Activated CD8-positive, alpha-beta memory T cell treated with anti-CD3 and anti-CD28 coated beads, Interleukin-2, amount 50 U/mL, for 48 hours (primary cell): Measurements from ENCODE around the gene ZNF804A.

Source experiments
- DNase-seq: peaks from one replicate; pipeline ENCODE4 v3.0.0-alpha.2; 2020

ZNF804A gene

GRCh38 chr2:184611361-184612085 is 13.2 kb downstream of the ZNF804A start:
- DNase-seq: no peak

GRCh38 chr2:184620367-184620766 is 22.0 kb downstream of the ZNF804A start:
- no peak for DNase-seq

- DNase-seq: no peak
These were observed 26.0 kb downstream of the ZNF804A start for GRCh38 chr2:184624311-184624710.

- DNase-seq: no peak
These were observed 29.7 kb downstream of the ZNF804A start for GRCh38 chr2:184628051-184628450.

- DNase-seq: no peak
These were observed 35.4 kb downstream of the ZNF804A start for GRCh38 chr2:184633726-184634125.

GRCh38 chr2:184637781-184638180 is 39.5 kb downstream of the ZNF804A start:
- DNase-seq: no peak

GRCh38 chr2:184644685-184645084 is 46.4 kb downstream of the ZNF804A start:
- no peak for DNase-seq

GRCh38 chr2:184646177-184646576 is 47.8 kb downstream of the ZNF804A start:
- DNase-seq: no peak

GRCh38 chr2:184646593-184646992 is 48.3 kb downstream of the ZNF804A start:
- no peak for DNase-seq

- no peak for DNase-seq
These were observed 56.6 kb downstream of the ZNF804A start for GRCh38 chr2:184654945-184655344.

GRCh38 chr2:184677171-184677570 is 78.8 kb downstream of the ZNF804A start:
- no peak for DNase-seq

- DNase-seq: no peak
These were observed 81.1 kb downstream of the ZNF804A start for GRCh38 chr2:184679219-184680018.

GRCh38 chr2:184680825-184681224 is 82.5 kb downstream of the ZNF804A start:
- no peak for DNase-seq

- DNase-seq: no peak
These were observed 83.5 kb downstream of the ZNF804A start for GRCh38 chr2:184681642-184682321.

GRCh38 chr2:184683911-184684310 is 85.6 kb downstream of the ZNF804A start:
- no peak for DNase-seq

GRCh38 chr2:184685999-184686841 is 87.9 kb downstream of the ZNF804A start:
- no peak for DNase-seq

- no peak for DNase-seq
These were observed 91.3 kb downstream of the ZNF804A start for GRCh38 chr2:184689638-184690037.

GRCh38 chr2:184692141-184692734 is 93.9 kb downstream of the ZNF804A start:
- no peak for DNase-seq

GRCh38 chr2:184696644-184697043 is 98.3 kb downstream of the ZNF804A start:
- no peak for DNase-seq

- no peak for DNase-seq
These were observed 100.1 kb downstream of the ZNF804A start for GRCh38 chr2:184698476-184698875.

GRCh38 chr2:184721881-184722280 is 123.6 kb downstream of the ZNF804A start:
- DNase-seq: no peak

- DNase-seq: no peak
These were observed 129.5 kb downstream of the ZNF804A start for GRCh38 chr2:184727813-184728212.
